Sigmoid colon (tissue), 4 donors: Measurements from ENCODE around the gene TTC33.

Source experiments
- CTCF ChIP-seq, 4 experiments: fragments of 450-650 bp in 3 of 4; fragments of 200-600 bp in 1 of 4; IDR thresholded peaks; one replicate each; pipeline ENCODE4 v1.5.1; 2016 to 2019; ENCODE audit warnings: antibody characterized with exemption in 4 of 4, mild to moderate bottlenecking in 3 of 4, moderate library complexity in 2 of 4
- POLR2A ChIP-seq, 2 donors: fragments of 450-650 bp; IDR thresholded peaks; one replicate each; pipeline ENCODE4 v1.6.1; 2016; ENCODE audit warnings: antibody characterized with exemption in 2 of 2, mild to moderate bottlenecking in 2 of 2, moderate library complexity in 2 of 2
- POLR2AphosphoS5 ChIP-seq, 4 donors: sonication (generic); formaldehyde crosslinking; IDR thresholded peaks; one replicate each; pipeline ENCODE4 v1.6.1; 2017; ENCODE audit warnings: antibody characterized with exemption in 4 of 4

- no peak for TF ChIP-seq CTCF (IDR thresholded peaks at IDR 0.05)
- no peak for TF ChIP-seq POLR2A (IDR thresholded peaks at IDR 0.05)
- TF ChIP-seq POLR2AphosphoS5 (IDR thresholded peaks at IDR 0.05) = no peak
These were observed 22.4 kb upstream of the TTC33 start for GRCh38 chr5:40778133-40778532.
